Osteoblast (primary cell): ENCODE results near the gene CHST9. TPM values are rescaled to one million over a fixed set of nuclear protein-coding genes. Genes with fewer than 3 reads are reported as not detected.

Experiments used
- DNase-seq: peaks from one replicate; pipeline ENCODE4 v3.0.0; 2011; ENCODE audit warnings: low spot score, mixed read lengths; ENCODE audit not compliant: insufficient read length; ENCODE audit errors: missing footprints
- H2AFZ ChIP-seq: 2 replicates; pipeline ENCODE4 v1.6.0; 2011; ENCODE audit warnings: mild to moderate bottlenecking, low read length
- H3K27ac ChIP-seq: 2 replicates; pipeline ENCODE4 v1.5.1; 2011; ENCODE audit warnings: mild to moderate bottlenecking, low read depth, low read length, moderate library complexity
- H3K27me3 ChIP-seq: 2 replicates; pipeline ENCODE4 v1.6.0; 2012; ENCODE audit warnings: mild to moderate bottlenecking, control low read depth, inconsistent platforms, low read length, moderate library complexity; ENCODE audit not compliant: insufficient read depth
- H3K36me3 ChIP-seq: 2 replicates; pipeline ENCODE4 v1.5.1; 2011; ENCODE audit warnings: mild to moderate bottlenecking, low read length, control low read depth, moderate library complexity; ENCODE audit not compliant: insufficient read depth
- H3K4me1 ChIP-seq: 2 replicates; pipeline ENCODE4 v1.5.1; 2011; ENCODE audit warnings: mild to moderate bottlenecking, low read length, control low read depth, moderate library complexity; ENCODE audit not compliant: insufficient read depth
- H3K4me2 ChIP-seq: 2 replicates; pipeline ENCODE4 v1.6.0; 2011; ENCODE audit warnings: mild to moderate bottlenecking, low read length; ENCODE audit not compliant: insufficient read depth
- H3K4me3 ChIP-seq: fragments of 200-600 bp; sonication (generic); 3 replicates; pipeline ENCODE4 v1.5.1; 2012; ENCODE audit warnings: mild to moderate bottlenecking, low read length, inconsistent platforms; ENCODE audit not compliant: insufficient read depth
- H3K79me2 ChIP-seq: 2 replicates; pipeline ENCODE4 v1.6.0; 2012; ENCODE audit warnings: mild to moderate bottlenecking, low read length, control low read depth, inconsistent platforms; ENCODE audit not compliant: insufficient read depth
- H3K9me3 ChIP-seq: 2 replicates; pipeline ENCODE4 v1.5.1; 2011; ENCODE audit warnings: low read depth, low read length, control low read depth
- H4K20me1 ChIP-seq: 2 replicates; pipeline ENCODE4 v1.6.0; 2012; ENCODE audit warnings: mild to moderate bottlenecking, low read length, control low read depth; ENCODE audit not compliant: insufficient read depth
- total RNA-seq: library from RNA; depleted of rRNA; stranded (reverse); fragments of >200 nt; gene quantifications from 2 replicates; pipeline ENCODE4 v1.2.3, GENCODE V29; 2012
- TF ChIP-seq, protein P1 (sequence below): IDR thresholded peaks from 2 replicates; pipeline ENCODE4 v1.5.1; 2011; ENCODE audit warnings: mild to moderate bottlenecking, low read depth, low read length, moderate library complexity; ENCODE audit errors: extremely low read depth

Gene CHST9
- total RNA-seq, 1 donor = not detected

DNA sequence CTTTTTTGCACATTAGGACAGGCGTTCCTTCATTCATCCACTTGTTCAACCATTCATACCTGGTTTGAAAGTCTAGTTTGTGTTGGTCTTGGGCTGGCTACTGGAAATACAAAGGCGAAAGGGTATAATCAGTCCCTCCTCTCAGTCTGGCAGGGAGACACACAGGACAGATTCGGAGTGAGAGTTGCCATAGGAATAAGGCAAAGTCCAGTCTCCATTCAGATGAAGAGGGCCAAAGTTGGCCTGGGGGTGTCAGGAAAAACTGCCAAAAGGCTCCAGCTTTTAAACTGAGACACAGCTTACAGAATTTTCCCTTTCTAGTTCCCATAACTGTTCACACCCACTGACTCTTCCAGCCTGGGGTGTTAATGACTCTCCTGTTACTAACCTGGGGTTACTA, 223.3 kb downstream of the CHST9 start:
- Histone ChIP-seq H3K4me3 (no peak overlapping the region), H2AFZ (no peak overlapping the region), H3K27ac (no peak overlapping the region), H4K20me1 (no peaks in the 10 kb centered on the region), H3K4me1 (no peaks in the 10 kb centered on the region), H3K27me3 (no peaks in the 10 kb centered on the region), H3K4me2 (no peak overlapping the region), H3K79me2 (no peaks in the 10 kb centered on the region), H3K36me3 (no peaks in the 10 kb centered on the region), H3K9me3 (no peaks in the 10 kb centered on the region)
- DNase-seq = no peak
- TF ChIP-seq, protein P1, sequence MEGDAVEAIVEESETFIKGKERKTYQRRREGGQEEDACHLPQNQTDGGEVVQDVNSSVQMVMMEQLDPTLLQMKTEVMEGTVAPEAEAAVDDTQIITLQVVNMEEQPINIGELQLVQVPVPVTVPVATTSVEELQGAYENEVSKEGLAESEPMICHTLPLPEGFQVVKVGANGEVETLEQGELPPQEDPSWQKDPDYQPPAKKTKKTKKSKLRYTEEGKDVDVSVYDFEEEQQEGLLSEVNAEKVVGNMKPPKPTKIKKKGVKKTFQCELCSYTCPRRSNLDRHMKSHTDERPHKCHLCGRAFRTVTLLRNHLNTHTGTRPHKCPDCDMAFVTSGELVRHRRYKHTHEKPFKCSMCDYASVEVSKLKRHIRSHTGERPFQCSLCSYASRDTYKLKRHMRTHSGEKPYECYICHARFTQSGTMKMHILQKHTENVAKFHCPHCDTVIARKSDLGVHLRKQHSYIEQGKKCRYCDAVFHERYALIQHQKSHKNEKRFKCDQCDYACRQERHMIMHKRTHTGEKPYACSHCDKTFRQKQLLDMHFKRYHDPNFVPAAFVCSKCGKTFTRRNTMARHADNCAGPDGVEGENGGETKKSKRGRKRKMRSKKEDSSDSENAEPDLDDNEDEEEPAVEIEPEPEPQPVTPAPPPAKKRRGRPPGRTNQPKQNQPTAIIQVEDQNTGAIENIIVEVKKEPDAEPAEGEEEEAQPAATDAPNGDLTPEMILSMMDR = no peak

DNA sequence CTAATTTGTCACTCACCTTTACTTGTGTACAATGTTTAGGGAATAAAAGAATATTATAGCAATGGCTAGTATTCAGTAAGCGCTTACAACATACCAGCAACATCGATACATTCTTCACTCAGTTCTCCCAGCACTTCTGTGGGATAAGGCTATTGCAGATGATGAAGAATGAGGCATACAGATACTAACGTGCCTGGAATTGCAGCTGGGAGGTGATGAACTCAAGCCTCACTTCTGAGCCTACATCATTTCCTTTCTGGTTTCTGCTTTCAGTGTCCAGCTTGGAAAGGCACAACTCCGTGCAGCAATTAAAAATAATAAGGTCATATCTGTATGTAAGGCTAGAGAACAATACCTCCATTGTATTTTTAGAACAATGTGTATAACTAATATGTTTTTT, 224.2 kb downstream of the CHST9 start:
- H3K27me3 ChIP-seq = no peaks in the 10 kb centered on the region
- no peaks in the 10 kb centered on the region for H4K20me1 ChIP-seq
- no peak for DNase-seq
- H3K9me3 ChIP-seq = no peaks in the 10 kb centered on the region
- H3K4me2 ChIP-seq = no peak overlapping the region
- no peak overlapping the region for H2AFZ ChIP-seq
- H3K27ac ChIP-seq = no peak overlapping the region
- H3K4me1 ChIP-seq = no peaks in the 10 kb centered on the region
- no peaks in the 10 kb centered on the region for H3K36me3 ChIP-seq
- H3K79me2 ChIP-seq = no peaks in the 10 kb centered on the region
- TF ChIP-seq, protein P1 = no peak
- no peak overlapping the region for H3K4me3 ChIP-seq

DNA sequence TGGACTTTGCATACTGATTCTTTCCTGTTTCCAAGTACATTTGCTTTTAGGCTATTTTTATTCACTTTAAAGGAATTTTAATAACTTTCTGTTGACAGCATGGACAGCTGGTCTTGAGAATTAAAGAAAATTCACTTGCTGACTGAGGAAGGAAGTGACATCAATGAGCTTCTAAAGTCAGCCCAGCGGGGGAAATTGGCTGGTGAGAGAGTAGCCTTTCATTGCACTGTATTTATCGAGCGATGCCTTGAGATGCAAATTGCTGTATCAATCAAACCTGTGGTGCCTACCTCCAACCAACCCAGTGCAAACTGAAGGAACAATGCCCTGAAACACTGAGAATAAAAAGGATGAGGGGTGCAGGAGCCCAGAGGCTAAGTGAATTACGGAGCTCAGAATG, 228.2 kb downstream of the CHST9 start:
- no peaks in the 10 kb centered on the region for H3K79me2 ChIP-seq
- H3K27ac ChIP-seq = no peak overlapping the region
- DNase-seq = no peak

DNA sequence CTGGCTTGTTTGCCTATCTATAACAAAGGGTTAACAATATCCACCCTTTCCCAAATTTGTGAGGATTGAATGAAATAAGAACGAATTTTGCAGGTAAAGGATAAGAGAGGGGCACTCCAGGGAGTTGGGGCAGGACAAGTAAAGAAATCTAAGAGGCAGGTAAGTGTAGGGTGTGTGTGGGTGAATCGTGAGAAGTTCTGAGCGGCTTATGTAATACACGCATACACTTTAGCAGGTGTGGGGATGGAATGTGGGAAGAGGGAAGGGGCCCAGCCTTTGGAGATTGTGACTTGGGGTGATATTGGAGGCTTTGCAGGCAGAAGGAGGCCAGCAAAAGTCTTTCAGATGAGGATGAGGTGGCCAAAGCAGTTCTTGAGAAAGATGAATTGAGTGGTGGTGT, 236.4 kb downstream of the CHST9 start:
- Histone ChIP-seq H3K79me2 (no peaks in the 10 kb centered on the region), H3K27me3 (no peaks in the 10 kb centered on the region), H3K9me3 (no peaks in the 10 kb centered on the region), H3K27ac (no peak overlapping the region), H3K36me3 (no peaks in the 10 kb centered on the region), H3K4me1 (no peaks in the 10 kb centered on the region), H2AFZ (no peak overlapping the region), H4K20me1 (no peaks in the 10 kb centered on the region), H3K4me2 (no peak overlapping the region), H3K4me3 (no peak overlapping the region)
- TF ChIP-seq, protein P1 = no peak
- DNase-seq = no peak

More for the DNA sequence above, 228.2 kb downstream of the CHST9 start:
- TF ChIP-seq, protein P1 = no peak
- Histone ChIP-seq H3K36me3 (no peaks in the 10 kb centered on the region), H3K27me3 (no peaks in the 10 kb centered on the region), H3K4me1 (no peaks in the 10 kb centered on the region), H3K9me3 (no peaks in the 10 kb centered on the region), H3K4me2 (no peak overlapping the region), H3K4me3 (no peak overlapping the region), H2AFZ (no peak overlapping the region), H4K20me1 (no peaks in the 10 kb centered on the region)
